Brain pericyte (primary cell): ENCODE measurements around the gene YOD1.

Source experiments
- DNase-seq: peaks from one replicate; pipeline ENCODE4 v3.0.0-alpha.2; 2012; ENCODE audit warnings: low read depth, low spot score

The YOD1 gene

DNA sequence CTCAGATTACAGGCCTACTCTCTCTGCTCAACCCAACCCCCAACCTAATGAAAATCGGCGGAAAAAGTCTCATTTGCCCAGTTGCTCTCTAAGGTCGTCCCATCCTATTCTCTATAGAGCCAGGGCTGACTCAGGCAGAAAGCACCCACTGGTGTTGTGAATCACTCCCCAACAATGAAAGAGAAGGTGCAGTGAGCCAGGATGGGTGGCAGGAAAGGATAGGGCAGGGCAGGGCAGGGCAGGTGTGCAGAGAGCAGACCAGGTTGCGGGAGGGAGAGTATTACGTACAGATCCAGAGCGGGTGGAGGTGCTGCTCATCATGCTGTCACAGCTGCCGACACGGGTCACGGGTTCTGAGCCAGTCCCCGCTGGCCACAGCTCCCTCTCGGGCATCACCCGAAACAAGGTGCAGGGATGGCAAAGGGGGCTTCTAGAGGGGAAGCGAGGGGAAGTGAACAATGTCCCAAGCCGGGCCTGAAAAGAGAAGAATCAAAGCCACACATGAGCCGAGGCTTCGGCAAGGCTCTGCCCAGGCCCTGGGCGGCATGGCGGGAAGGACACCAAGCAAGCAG, 23.7 kb downstream of the YOD1 start:
- no peak for DNase-seq

DNA sequence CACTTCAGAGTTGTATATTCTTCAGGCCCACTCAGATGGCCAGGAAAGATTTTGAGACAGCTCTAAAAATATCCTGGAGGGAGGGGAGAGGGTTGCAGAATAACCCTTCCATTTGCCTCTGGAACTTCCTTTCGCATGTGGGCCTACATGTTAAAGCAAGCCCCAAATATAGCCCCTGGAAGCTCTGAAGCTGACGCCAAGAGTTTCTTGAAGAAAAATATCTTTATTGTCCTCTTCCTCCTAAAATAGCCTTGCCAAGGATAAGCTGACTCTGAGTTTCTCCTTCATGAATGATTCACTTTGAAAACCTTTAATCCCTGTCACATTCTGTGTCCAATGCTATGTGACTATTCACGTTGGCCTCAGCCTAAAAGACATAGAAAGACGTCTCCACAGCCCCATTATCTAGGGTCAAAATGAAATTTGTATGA, 24.9 kb downstream of the YOD1 start:
- no peak for DNase-seq

GRCh38 chr1:207025146-207025880, 25.7 kb downstream of the YOD1 start:
- no peak for DNase-seq

- no peak for DNase-seq
Observed at GRCh38 chr1:207024202-207025145, 26.5 kb downstream of the YOD1 start.

DNA sequence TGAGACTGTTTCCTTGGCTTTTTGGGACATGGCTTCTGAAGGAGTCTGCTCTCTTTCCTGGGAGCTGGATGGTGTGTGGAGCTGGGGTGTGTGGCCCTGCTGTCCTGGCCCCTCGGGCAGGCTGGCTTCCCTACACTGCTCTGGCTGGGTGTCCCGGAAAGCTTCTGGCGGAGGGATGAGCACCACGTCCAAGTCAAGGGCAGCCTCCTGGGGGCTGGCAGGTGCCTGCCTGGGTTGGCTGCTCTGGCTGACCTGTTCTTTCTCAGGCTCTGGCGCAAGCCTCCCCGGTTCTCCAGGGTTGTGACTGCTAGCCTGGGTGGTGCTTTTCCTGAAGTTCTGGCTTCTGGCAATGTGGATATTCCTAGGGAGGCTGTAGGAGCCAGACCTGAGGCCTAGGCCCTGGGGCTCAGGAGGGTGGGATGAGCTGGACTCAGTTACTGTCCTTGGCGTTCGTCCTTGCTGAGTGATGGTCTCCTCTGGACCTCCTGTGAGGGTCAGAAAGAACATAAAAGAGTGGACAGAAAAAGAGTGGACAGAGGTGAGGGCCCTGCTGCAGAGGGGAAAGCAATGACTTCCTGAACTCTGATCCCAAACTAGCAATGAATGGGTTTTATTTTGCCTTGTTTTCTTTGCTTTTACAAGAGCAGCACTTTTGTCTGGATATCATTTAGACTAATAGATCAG, 27.9 kb downstream of the YOD1 start:
- DNase-seq, result no peak

GRCh38 chr1:207021876-207022596, 29.0 kb downstream of the YOD1 start:
- DNase-seq, result no peak

- DNase-seq, result no peak
Observed at GRCh38 chr1:207021139-207021861, 29.7 kb downstream of the YOD1 start.

GRCh38 chr1:207020709-207021107, 30.3 kb downstream of the YOD1 start:
- no peak for DNase-seq

DNA sequence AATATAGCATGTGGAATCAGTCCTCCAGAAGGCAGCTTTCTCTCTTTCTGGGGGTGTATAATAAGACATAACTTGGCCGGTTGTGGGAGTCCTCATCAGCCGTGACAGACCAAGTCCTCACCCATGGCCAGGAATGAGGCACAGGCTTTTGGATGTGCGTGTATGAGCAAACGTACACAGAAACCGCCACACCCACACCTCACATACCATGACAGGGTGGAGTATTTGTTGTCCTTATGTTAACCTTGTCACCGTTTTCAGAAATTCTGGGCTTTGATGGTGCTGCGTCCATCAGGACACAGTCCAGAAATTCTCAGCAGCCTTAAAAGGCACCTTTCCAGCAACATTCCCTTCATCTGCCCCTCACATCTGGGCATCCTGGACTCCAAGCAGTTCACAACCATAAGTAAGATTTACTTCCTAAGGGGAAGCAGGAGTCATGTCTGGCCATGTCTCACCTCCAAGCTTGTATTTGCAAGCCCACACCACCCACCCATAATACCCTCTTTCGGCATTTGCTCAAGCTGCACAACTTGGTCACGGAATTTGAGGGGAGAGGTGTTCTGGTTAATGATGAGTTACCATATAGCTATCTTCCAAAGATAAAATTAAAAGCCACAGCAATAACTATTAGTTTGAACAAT, 30.8 kb downstream of the YOD1 start:
- no peak for DNase-seq

DNA sequence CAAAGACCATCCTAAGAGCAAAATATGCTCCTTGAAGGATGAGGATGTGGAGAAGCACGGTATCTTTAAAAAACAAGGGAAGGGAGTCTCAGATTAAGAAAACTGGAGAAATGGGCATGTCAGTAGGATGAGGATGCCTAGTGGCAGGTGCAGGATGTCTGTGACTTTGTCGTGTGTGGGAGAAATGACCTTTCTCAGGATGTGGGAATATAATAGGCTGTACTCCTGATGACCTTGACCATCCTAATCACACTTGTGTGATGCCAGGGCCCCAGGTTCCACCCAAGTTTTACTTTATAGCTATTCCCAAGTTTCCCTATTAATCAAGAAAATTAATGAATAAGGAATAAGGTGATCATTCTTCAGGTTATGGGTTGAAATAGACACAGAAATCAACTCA, 31.3 kb downstream of the YOD1 start:
- DNase-seq, result no peak

- no peak for DNase-seq
Observed at GRCh38 chr1:207019161-207019560, 31.8 kb downstream of the YOD1 start.

DNA sequence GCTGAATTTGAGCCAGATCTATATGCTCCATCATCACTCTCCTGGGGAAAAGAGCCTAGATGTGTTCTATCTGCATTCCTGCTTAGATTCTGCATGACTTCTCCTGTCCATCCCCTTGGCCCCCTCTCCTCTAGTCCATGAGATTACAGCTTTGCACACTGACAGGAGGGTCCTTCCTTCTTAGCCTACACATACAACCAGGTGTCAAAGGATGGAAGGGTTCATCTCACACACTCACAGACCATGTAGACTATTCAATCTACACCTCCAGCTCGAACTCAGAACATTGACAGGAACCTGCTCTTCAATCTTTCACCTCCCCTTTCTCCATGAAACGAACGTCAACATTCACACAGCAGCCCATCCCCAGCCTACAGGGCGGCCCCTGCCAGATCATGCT, 32.3 kb downstream of the YOD1 start:
- DNase-seq, result no peak

- no peak for DNase-seq
Observed at GRCh38 chr1:207017615-207018559, 33.1 kb downstream of the YOD1 start.

GRCh38 chr1:207015791-207016190, 35.2 kb downstream of the YOD1 start:
- DNase-seq, result no peak

DNA sequence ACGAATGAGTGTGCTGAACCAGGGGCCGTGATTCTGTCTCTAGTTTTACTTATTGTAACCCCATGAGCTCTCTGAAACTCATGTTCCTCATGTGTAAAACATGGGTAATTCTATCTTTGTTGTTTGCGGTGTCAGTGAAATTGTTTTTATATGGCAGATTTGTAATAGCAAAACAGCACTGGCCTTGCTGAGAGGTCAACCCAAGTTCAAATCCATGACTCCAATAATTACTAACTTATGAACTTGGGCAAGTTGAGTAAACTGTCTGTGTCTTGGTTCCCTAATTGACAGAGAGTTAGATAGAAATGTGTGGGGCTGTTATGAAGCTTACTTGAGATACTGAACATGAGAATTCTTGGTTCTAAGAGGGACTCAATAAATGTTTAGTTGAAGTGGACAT, 36.3 kb downstream of the YOD1 start:
- no peak for DNase-seq

- no peak for DNase-seq
Observed at GRCh38 chr1:207013321-207014085, 37.5 kb downstream of the YOD1 start.

DNA sequence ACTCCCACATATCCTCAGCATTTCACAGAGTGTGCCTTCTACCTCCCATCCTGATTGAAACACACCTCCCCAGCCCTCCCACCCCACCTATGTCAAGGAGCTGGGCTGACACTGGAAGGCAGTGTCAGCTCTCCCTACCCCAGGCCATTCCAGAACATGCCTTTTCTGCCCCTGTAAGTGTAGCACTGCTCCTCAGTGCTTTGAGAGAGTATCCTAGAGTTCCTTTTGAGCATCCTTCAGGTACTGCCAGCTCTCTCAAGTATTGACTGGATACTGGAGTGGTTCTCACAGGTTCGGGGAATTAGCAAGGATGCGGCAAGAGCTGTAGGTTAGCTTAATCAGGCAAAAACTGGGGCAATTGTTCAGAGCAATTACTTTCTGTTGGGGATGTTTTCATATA, 40.3 kb downstream of the YOD1 start:
- no peak for DNase-seq

DNA sequence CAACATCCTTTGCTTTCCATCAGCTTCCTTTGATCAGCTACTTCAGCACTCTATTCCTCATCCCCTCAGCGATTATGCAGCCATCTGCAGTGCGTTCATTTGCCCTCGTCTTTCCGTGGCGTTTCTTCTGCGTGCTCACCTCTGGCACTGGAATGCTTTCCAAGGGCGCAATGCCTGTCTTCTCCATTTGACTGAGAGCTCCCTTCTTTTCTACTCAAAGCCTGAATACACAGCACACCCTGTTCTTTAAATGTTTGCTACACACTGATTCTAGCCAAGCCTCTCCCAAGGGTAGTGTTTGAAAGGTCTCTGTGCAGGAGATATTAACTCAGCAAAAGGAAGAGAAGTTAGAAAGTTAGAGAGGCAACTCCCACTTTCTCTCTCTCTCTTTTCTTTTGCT, 41.1 kb downstream of the YOD1 start:
- DNase-seq, result no peak
